Measurements from ENCODE around the gene FN3KRP. TPM values are rescaled to one million over a fixed set of nuclear protein-coding genes. Genes with fewer than 3 reads are reported as not detected.

The FN3KRP gene
- total and polyA plus RNA-seq, 2 donors (not counting 1 experiment from before 2014, with no cell fraction given) = 16.8 to 44.2 TPM

- CTCF ChIA-PET = no interaction called here
Observed at GRCh38 chr17:82723169-82723807, 6.8 kb downstream of the FN3KRP start.

More at GRCh38 chr17:82723169-82723807, 6.8 kb downstream of the FN3KRP start:
- intact Hi-C loops (cut with micrococcal nuclease) = no loop called here
- no peak overlapping the region for H3K4me3 Mint-ChIP-seq
- POLR2A ChIA-PET = no interaction called here
- TF ChIP-seq CTCF (IDR thresholded peaks at IDR 0.05) (no peak), EZH2 (IDR thresholded peaks at IDR 0.05; ENCODE audit: borderline replicate concordance, insufficient read depth, low read depth, low read length, poor library complexity, severe bottlenecking) (no peak)
- WGBS (ENCODE audit: insufficient coverage) = 98% methylated on average over 24 of the region's 26 CpGs
- DNase-seq = no peak
- H3K27me3 Mint-ChIP-seq = no peaks in the 10 kb centered on the region
- no peak for ATAC-seq (ENCODE audit: low read depth)
- H3K36me3 ChIP-seq (replicated peaks in 1 of 2; ENCODE audit: control extremely low read depth in 1 of 2, control insufficient read depth in 1 of 2, extremely low read depth in 1 of 2, insufficient read depth in 2 of 2, low read length in 1 of 2) = peaks cover 0 to 38% of the 10 kb centered on the region in 2 experiments
- no peaks in the 10 kb centered on the region for H3K9me3 Mint-ChIP-seq (ENCODE audit: insufficient read depth)
- H3K4me1 Mint-ChIP-seq = peaks cover 4% of the 10 kb centered on the region
- H2AFZ ChIP-seq (ENCODE audit: insufficient read depth, low read depth, low read length, poor library complexity, severe bottlenecking) = no peak overlapping the region
- H4K20me1 ChIP-seq (ENCODE audit: control insufficient read depth, insufficient read depth, low read length, poor library complexity, severe bottlenecking) = peaks cover 5% of the 10 kb centered on the region
- no peak overlapping the region for H3K4me3 ChIP-seq (ENCODE audit: control extremely low read depth in 1 of 5, extremely low read depth in 1 of 5, insufficient read depth in 1 of 5, low read depth in 2 of 5, low read length in 4 of 5)
- H3K9ac ChIP-seq (ENCODE audit: low read length) = no peak overlapping the region
- no peak overlapping the region for H3K4me2 ChIP-seq (replicated peaks; ENCODE audit: low read depth, low read length, poor library complexity, severe bottlenecking)
- H3K27ac Mint-ChIP-seq = no peak overlapping the region
- H3K79me2 ChIP-seq (ENCODE audit: control insufficient read depth, insufficient read depth, low read length) = peaks cover 2% of the 10 kb centered on the region
- H3K4me1 ChIP-seq (ENCODE audit: control insufficient read depth in 2 of 2, insufficient read depth in 2 of 2, low read length in 2 of 2) = peaks cover 0 to under 1% of the 10 kb centered on the region in 2 donors
- H3K9me3 ChIP-seq (ENCODE audit: control extremely low read depth in 1 of 3, control insufficient read depth in 2 of 3, insufficient read depth in 1 of 3, low read length in 2 of 3) = no peaks in the 10 kb centered on the region
- no peak overlapping the region for H3K27ac ChIP-seq (ENCODE audit: low read length in 2 of 2)
- H3K27me3 ChIP-seq (replicated peaks in 1 of 4; ENCODE audit: control extremely low read depth in 1 of 4, control insufficient read depth in 3 of 4, insufficient read depth in 4 of 4, low read length in 3 of 4) = no peaks in the 10 kb centered on the region
